GM12878 (cell line): ENCODE data around the gene EPB41. TPM values are rescaled to one million over a fixed set of nuclear protein-coding genes. Genes with fewer than 3 reads are reported as not detected.

Source experiments
- ATAC-seq: fragments of 200-7000 bp; cut with Tn5 transposase; 3 replicates; pipeline ENCODE4 v1.9.1; 2020; ENCODE audit warnings: mild to moderate bottlenecking, moderate library complexity
- BruUV-seq: library from RNA; stranded (reverse); fragments of 400-500 nt; replicated peaks from 2 replicates; lab custom pipeline; 2021; lab: Mats Ljungman, UMichigan
- CTCF ChIA-PET: fragments of 300-600 bp; sonication (Branson Sonifier 250); formaldehyde crosslinking; extraction: SDS; loops from one replicate; lab custom pipeline; 2021; ENCODE audit warnings: inconsistent platforms; lab: Yijun Ruan, JAX
- POLR2A ChIA-PET: fragments of 350-600 bp; formaldehyde crosslinking; extraction: SDS; loops from one replicate; lab custom pipeline; 2021; ENCODE audit warnings: inconsistent platforms; lab: Charles Lee
- RAD21 ChIA-PET: fragments of 300-600 bp; sonication (Branson Sonifier 250); formaldehyde crosslinking; loops from one replicate; lab custom pipeline; 2023; ENCODE audit warnings: antibody characterized with exemption; ENCODE audit not compliant: unreplicated experiment; lab: Charles Lee
- SMC1A ChIA-PET: fragments of 300-600 bp; sonication (Branson Sonifier 250); formaldehyde crosslinking; loops from one replicate; lab custom pipeline; 2023; ENCODE audit not compliant: unreplicated experiment, uncharacterized antibody; lab: Charles Lee
- DNase-seq: peaks from one replicate; pipeline ENCODE4 v3.0.0-alpha.2; 2011; ENCODE audit warnings: low read depth, low spot score
- FAIRE-seq: peaks from 3 replicates; lab custom pipeline; 2011; peaks lifted over from hg19 to GRCh38; lab: Jason Lieb, UNC
- H2AFZ ChIP-seq: 2 replicates; pipeline ENCODE4 v1.6.0; 2011; ENCODE audit warnings: low read depth, low read length, control low read depth; ENCODE audit not compliant: control insufficient read depth
- H3K27ac ChIP-seq: 2 replicates; pipeline ENCODE4 v1.5.1; 2011; ENCODE audit warnings: control low read depth; ENCODE audit not compliant: control insufficient read depth, insufficient read depth
- H3K27me3 ChIP-seq, 2 experiments: replicated peaks in 1 of 2; 2 replicates each; pipeline versions ENCODE4 v1.6.0 to v1.6.1; 2011; ENCODE audit warnings: low read length in 1 of 2; ENCODE audit not compliant: control insufficient read depth in 2 of 2, insufficient read depth in 2 of 2
- H3K36me3 ChIP-seq, 2 experiments: 2 replicates each; pipeline ENCODE4 v1.5.1; 2011; ENCODE audit warnings: low read length in 1 of 2; ENCODE audit not compliant: control insufficient read depth in 2 of 2, insufficient read depth in 2 of 2
- H3K4me1 ChIP-seq: 2 replicates; pipeline ENCODE4 v1.6.1; 2011; ENCODE audit warnings: mild to moderate bottlenecking, low read length, moderate library complexity, mixed read lengths; ENCODE audit not compliant: control insufficient read depth, insufficient read depth
- H3K4me2 ChIP-seq: 2 replicates; pipeline ENCODE4 v1.6.0; 2011; ENCODE audit warnings: control low read depth; ENCODE audit not compliant: control insufficient read depth, insufficient read depth
- H3K4me3 ChIP-seq: fragments of 200-600 bp; sonication (generic); 2 replicates; pipeline ENCODE4 v1.5.1; 2016
- H3K79me2 ChIP-seq: 2 replicates; pipeline ENCODE4 v1.6.0; 2011; ENCODE audit warnings: low read length; ENCODE audit not compliant: control insufficient read depth, insufficient read depth
- H3K9ac ChIP-seq: 2 replicates; pipeline ENCODE4 v1.8.0; 2011; ENCODE audit warnings: low read length, control low read depth, mixed read lengths; ENCODE audit not compliant: control insufficient read depth, insufficient read depth
- H3K9me3 ChIP-seq: replicated peaks from 3 replicates; pipeline ENCODE4 v1.5.1; 2011; ENCODE audit warnings: mild to moderate bottlenecking, low read length; ENCODE audit not compliant: control insufficient read depth, insufficient read depth
- H4K20me1 ChIP-seq: 2 replicates; pipeline ENCODE4 v1.6.0; 2011; ENCODE audit not compliant: control insufficient read depth, insufficient read depth
- CHD1 ChIP-seq: IDR thresholded peaks from 2 replicates; pipeline ENCODE4 v1.6.1; 2012; ENCODE audit warnings: low read depth, low read length, improper control_type of control experiment
- CREB1 ChIP-seq: IDR thresholded peaks from 2 replicates; pipeline ENCODE4 v1.6.1; 2012; ENCODE audit warnings: low read depth, mild to moderate bottlenecking, inconsistent platforms
- MEF2B ChIP-seq: fragments of 450-650 bp; IDR thresholded peaks from 2 replicates; pipeline ENCODE4 v1.6.1; 2018; ENCODE audit warnings: mild to moderate bottlenecking, moderate library complexity; ENCODE audit not compliant: partially characterized antibody, poor library complexity, severe bottlenecking
- NFYA ChIP-seq: IDR thresholded peaks from 2 replicates; pipeline ENCODE4 v1.6.1; 2011; ENCODE audit warnings: low read depth, mild to moderate bottlenecking, low read length, improper control_type of control experiment, borderline replicate concordance
- PML ChIP-seq: IDR thresholded peaks from 2 replicates; pipeline ENCODE4 v1.6.1; 2012; ENCODE audit warnings: low read length, inconsistent platforms
- POLR2AphosphoS5 ChIP-seq: IDR thresholded peaks from 2 replicates; pipeline ENCODE4 v1.6.1; 2011; ENCODE audit warnings: mild to moderate bottlenecking, low read length, inconsistent platforms
- ZNF207 ChIP-seq: fragments of 450-650 bp; IDR thresholded peaks from 2 replicates; pipeline ENCODE4 v1.6.1; 2014; ENCODE audit warnings: antibody characterized with exemption, mild to moderate bottlenecking, borderline replicate concordance
- WGBS: methylation state at CpG from one replicate; pipeline ENCODE4 v1.1.6; 2016; ENCODE audit warnings: low lambda C conversion rate; ENCODE audit not compliant: insufficient replicate concordance, insufficient coverage; ENCODE audit errors: missing lambda C conversion rate; 5-methylcytosine and 5-hydroxymethylcytosine counted together
- in situ Hi-C: fragments of 300-500 bp; cut with MboI; formaldehyde crosslinking; loops from 9 replicates; pipeline ENCODE4 v1.14.3; 2018; ENCODE audit warnings: mixed read lengths
- intact Hi-C: fragments of 100-400 bp; cut with micrococcal nuclease; formaldehyde crosslinking; loops from one replicate; pipeline ENCODE4 v1.14.2; 2022; ENCODE audit not compliant: unreplicated experiment
- polyA plus RNA-seq, 11 experiments: library from polyadenylated mRNA; depleted of rRNA in 4 of 11; unstranded in 6 of 11; stranded (reverse) in 5 of 11; fragments of >200 nt; fragmentation: Nextera tagmentation in 4 of 11; fragmentation: Illumina TruSeq in 1 of 11; extraction: Ambion mirVana in 4 of 11; extraction: Trizol in 1 of 11; gene quantifications; 1 replicate in 1 of 11; 2 replicates in 10 of 11; pipeline versions ENCODE4 v1.2.1 to v1.2.3, GENCODE V29; 2011 to 2016; ENCODE audit warnings: inconsistent platforms in 2 of 11, missing spikeins in 2 of 11, low read depth in 1 of 11
- total RNA-seq, 4 experiments: library from RNA; depleted of rRNA in 3 of 4; stranded (reverse); fragments of >200 nt in 3 of 4; fragmentation: Illumina TruSeq in 1 of 4; extraction: Trizol in 1 of 4; gene quantifications; 2 replicates each; pipeline versions ENCODE4 v1.2.1 to v1.2.3, GENCODE V29; 2013 to 2021
- TF ChIP-seq, protein P1 (sequence below): fragments of 450-650 bp; IDR thresholded peaks from 2 replicates; pipeline ENCODE4 v1.6.1; 2014; ENCODE audit warnings: mild to moderate bottlenecking
- TF ChIP-seq, protein P2 (sequence below): IDR thresholded peaks from 2 replicates; pipeline ENCODE4 v1.6.1; 2012; ENCODE audit warnings: low read depth, low read length, improper control_type of control experiment
- TF ChIP-seq, protein P3 (sequence below): fragments of 450-650 bp; IDR thresholded peaks from 2 replicates; pipeline ENCODE4 v1.6.1; 2017; ENCODE audit warnings: mild to moderate bottlenecking, moderate library complexity

EPB41 gene
- total and polyA plus RNA-seq, 10 of the 15 experiments (the other 5 are each of a cell fraction or from before 2014, with no cell fraction given): 1.1 to 77.6 (median 58.8) TPM

DNA sequence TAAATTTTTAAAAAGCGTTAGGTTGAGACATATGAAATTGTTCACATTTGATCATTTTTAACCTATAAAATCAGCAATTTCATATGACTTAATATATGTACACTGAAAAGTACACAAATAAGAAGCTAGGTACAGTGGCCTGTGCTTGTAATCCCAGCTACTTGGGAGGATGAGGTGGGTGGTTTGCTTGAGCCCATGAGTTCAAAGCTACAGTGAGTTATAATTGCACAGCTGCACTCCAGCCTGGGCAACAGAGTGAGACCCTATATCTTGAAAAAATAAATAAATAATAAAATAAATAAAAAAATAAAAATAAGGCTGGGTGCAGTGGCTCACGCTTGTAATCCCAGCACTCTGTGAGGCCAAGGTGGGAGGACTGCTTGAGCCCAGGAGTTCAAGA, 5.2 kb upstream of the EPB41 start:
- Histone ChIP-seq H3K9ac (no peak overlapping the region), H3K79me2 (no peaks in the 10 kb centered on the region), H3K4me3 (no peak overlapping the region), H3K9me3 (no peaks in the 10 kb centered on the region; the same call in 2 of the 3 replicates), H4K20me1 (no peaks in the 10 kb centered on the region), H3K4me1 (no peaks in the 10 kb centered on the region; the same call in 1 of the 2 replicates), H3K27me3 (no peaks in the 10 kb centered on the region), H3K36me3 (no peaks in the 10 kb centered on the region; a peak in 1 of 4 replicates), H3K27ac (no peak overlapping the region), H2AFZ (no peak overlapping the region), H3K4me2 (no peak overlapping the region)
- no peak for DNase-seq
- POLR2A ChIA-PET: interaction anchor here (0.7 kb wide), 1 partner anchor 9 kb away, joined by 5 read pairs; no protein-coding TSS in a partner anchor
- no peak for ATAC-seq
- intact Hi-C loops: no loop called here
- in situ Hi-C loops: no loop called here
- TF ChIP-seq PML: no peak
- no peak for TF ChIP-seq POLR2AphosphoS5
- RAD21 ChIA-PET: interaction anchor here (0.7 kb wide), 1 partner anchor 26 kb away, joined by 3 read pairs; no protein-coding TSS in a partner anchor
- no peak for FAIRE-seq
- CTCF ChIA-PET: interaction anchor here (1.0 kb wide), 1 partner anchor 10 kb away, joined by 3 read pairs; no protein-coding TSS in a partner anchor
- BruUV-seq: no TSS peak
- SMC1A ChIA-PET: interaction anchor here (0.9 to 1.3 kb wide), 3 partner anchors 18 to 124 kb away, joined by 4 to 5 read pairs (median 4); no protein-coding TSS in a partner anchor
- WGBS: 94% methylated on average over 2 of the region's 2 CpGs

DNA sequence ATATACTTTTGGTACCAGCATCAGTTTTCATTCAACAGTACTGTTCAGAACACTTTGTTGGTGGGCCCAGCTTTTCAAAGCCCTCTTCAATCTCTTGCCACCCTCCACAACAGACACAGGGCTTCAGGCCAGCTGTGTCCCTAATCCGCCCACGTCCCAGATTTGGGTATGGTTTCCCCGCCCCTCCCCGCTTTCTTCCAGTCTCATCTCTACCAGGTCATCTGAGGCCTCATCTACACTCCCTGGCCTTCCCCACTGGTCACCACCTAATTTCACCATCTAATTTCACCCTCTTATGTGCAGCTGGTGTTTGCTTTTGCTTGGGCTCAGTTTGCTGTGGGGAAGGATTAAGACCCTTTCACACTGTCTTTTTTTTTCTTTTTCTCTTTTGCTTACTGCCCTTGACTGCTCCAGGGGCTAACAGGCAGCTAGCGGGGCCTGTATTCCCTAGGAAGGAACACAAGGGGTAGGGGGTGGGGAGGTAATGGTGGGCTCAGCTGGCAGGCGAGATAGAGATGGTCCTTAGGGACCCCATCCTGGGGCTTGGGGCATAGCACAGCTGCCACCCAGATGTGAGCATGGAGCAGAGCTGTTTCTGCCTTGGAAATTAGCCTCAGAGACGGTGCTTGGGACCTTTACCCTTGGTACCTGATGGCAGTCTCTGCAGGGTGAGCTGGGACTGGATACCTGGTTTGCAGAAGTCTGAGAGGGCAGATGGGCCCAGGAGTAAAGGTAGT, 3.8 kb upstream of the EPB41 start:
- Histone ChIP-seq H2AFZ (no peak overlapping the region), H3K36me3 (no peaks in the 10 kb centered on the region; a peak in 1 of 4 replicates), H3K4me3 (no peak overlapping the region), H3K9me3 (no peaks in the 10 kb centered on the region), H3K27me3 (no peaks in the 10 kb centered on the region), H3K79me2 (no peaks in the 10 kb centered on the region), H4K20me1 (no peaks in the 10 kb centered on the region), H3K4me1 (peaks cover 7% of the 10 kb centered on the region), H3K9ac (no peak overlapping the region), H3K4me2 (no peak overlapping the region), H3K27ac (no peak overlapping the region)
- in situ Hi-C loops (no loop called here), intact Hi-C loops (loop anchor here (10.0 kb wide), 1 partner anchor 54 kb away; no protein-coding TSS in a partner anchor)
- DNase-seq (no peak), ATAC-seq (no peak), FAIRE-seq (no peak)
- no TSS peak for BruUV-seq
- 78% methylated on average over 7 of the region's 7 CpGs for WGBS
- SMC1A ChIA-PET: interaction anchor here (1.3 kb wide), 1 partner anchor 19 kb away, joined by 5 read pairs; no protein-coding TSS in a partner anchor
- CTCF ChIA-PET: interaction anchor here (1.3 kb wide), 1 partner anchor 10 kb away, joined by 3 read pairs; no protein-coding TSS in a partner anchor
- RAD21 ChIA-PET: interaction anchor here (1.0 kb wide), 1 partner anchor 26 kb away, joined by 3 read pairs; no protein-coding TSS in a partner anchor
- POLR2A ChIA-PET: no interaction called here
- TF ChIP-seq, protein P1, sequence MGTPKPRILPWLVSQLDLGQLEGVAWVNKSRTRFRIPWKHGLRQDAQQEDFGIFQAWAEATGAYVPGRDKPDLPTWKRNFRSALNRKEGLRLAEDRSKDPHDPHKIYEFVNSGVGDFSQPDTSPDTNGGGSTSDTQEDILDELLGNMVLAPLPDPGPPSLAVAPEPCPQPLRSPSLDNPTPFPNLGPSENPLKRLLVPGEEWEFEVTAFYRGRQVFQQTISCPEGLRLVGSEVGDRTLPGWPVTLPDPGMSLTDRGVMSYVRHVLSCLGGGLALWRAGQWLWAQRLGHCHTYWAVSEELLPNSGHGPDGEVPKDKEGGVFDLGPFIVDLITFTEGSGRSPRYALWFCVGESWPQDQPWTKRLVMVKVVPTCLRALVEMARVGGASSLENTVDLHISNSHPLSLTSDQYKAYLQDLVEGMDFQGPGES: no peak
- TF ChIP-seq MEF2B (no peak), NFYA (no peak), CREB1 (no peak), ZNF207 (no peak), CHD1 (no peak)
- TF ChIP-seq, protein P2, sequence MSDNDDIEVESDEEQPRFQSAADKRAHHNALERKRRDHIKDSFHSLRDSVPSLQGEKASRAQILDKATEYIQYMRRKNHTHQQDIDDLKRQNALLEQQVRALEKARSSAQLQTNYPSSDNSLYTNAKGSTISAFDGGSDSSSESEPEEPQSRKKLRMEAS: no peak
- TF ChIP-seq, protein P3, sequence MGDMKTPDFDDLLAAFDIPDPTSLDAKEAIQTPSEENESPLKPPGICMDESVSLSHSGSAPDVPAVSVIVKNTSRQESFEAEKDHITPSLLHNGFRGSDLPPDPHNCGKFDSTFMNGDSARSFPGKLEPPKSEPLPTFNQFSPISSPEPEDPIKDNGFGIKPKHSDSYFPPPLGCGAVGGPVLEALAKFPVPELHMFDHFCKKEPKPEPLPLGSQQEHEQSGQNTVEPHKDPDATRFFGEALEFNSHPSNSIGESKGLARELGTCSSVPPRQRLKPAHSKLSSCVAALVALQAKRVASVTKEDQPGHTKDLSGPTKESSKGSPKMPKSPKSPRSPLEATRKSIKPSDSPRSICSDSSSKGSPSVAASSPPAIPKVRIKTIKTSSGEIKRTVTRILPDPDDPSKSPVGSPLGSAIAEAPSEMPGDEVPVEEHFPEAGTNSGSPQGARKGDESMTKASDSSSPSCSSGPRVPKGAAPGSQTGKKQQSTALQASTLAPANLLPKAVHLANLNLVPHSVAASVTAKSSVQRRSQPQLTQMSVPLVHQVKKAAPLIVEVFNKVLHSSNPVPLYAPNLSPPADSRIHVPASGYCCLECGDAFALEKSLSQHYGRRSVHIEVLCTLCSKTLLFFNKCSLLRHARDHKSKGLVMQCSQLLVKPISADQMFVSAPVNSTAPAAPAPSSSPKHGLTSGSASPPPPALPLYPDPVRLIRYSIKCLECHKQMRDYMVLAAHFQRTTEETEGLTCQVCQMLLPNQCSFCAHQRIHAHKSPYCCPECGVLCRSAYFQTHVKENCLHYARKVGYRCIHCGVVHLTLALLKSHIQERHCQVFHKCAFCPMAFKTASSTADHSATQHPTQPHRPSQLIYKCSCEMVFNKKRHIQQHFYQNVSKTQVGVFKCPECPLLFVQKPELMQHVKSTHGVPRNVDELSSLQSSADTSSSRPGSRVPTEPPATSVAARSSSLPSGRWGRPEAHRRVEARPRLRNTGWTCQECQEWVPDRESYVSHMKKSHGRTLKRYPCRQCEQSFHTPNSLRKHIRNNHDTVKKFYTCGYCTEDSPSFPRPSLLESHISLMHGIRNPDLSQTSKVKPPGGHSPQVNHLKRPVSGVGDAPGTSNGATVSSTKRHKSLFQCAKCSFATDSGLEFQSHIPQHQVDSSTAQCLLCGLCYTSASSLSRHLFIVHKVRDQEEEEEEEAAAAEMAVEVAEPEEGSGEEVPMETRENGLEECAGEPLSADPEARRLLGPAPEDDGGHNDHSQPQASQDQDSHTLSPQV: no peak
